Bronchial epithelial cell (primary cell): Measurements from ENCODE around the gene COL5A1. TPM values are rescaled to one million over a fixed set of nuclear protein-coding genes. Genes with fewer than 3 reads are reported as not detected.

Experiments used
- DNase-seq: peaks from one replicate; pipeline ENCODE4 v3.0.0-alpha.2; 2010; ENCODE audit warnings: low read depth
- FAIRE-seq: peaks from 2 replicates; lab custom pipeline; 2011; peaks lifted over from hg19 to GRCh38; lab: Jason Lieb, UNC
- H3K27me3 ChIP-seq: 2 replicates; pipeline ENCODE4 v1.5.1; 2011; ENCODE audit warnings: low read length; ENCODE audit not compliant: control insufficient read depth, insufficient read depth
- H3K36me3 ChIP-seq: 2 replicates; pipeline ENCODE4 v1.5.1; 2011; ENCODE audit warnings: low read length; ENCODE audit not compliant: control insufficient read depth, insufficient read depth
- H3K4me3 ChIP-seq: 2 replicates; pipeline ENCODE4 v1.5.1; 2011; ENCODE audit warnings: mild to moderate bottlenecking, low read depth, low read length, control low read depth
- total RNA-seq: library from RNA; depleted of rRNA; stranded (reverse); fragments of >200 nt; gene quantifications from 2 replicates; pipeline ENCODE4 v1.2.1, GENCODE V29; 2014
- TF ChIP-seq, protein P1 (sequence below): IDR thresholded peaks from 2 replicates; pipeline ENCODE4 v1.5.1; 2011; ENCODE audit warnings: mild to moderate bottlenecking, moderate library complexity, low read length, control low read depth, inconsistent platforms; ENCODE audit not compliant: insufficient read depth, severe bottlenecking

Gene COL5A1
- total RNA-seq, 1 donor from 2014 or later, result 6.3 TPM

- no peak overlapping the region for H3K4me3 ChIP-seq
- DNase-seq (no peak), FAIRE-seq (no peak)
- no peaks in the 10 kb centered on the region for H3K36me3 ChIP-seq
- TF ChIP-seq, protein P1, sequence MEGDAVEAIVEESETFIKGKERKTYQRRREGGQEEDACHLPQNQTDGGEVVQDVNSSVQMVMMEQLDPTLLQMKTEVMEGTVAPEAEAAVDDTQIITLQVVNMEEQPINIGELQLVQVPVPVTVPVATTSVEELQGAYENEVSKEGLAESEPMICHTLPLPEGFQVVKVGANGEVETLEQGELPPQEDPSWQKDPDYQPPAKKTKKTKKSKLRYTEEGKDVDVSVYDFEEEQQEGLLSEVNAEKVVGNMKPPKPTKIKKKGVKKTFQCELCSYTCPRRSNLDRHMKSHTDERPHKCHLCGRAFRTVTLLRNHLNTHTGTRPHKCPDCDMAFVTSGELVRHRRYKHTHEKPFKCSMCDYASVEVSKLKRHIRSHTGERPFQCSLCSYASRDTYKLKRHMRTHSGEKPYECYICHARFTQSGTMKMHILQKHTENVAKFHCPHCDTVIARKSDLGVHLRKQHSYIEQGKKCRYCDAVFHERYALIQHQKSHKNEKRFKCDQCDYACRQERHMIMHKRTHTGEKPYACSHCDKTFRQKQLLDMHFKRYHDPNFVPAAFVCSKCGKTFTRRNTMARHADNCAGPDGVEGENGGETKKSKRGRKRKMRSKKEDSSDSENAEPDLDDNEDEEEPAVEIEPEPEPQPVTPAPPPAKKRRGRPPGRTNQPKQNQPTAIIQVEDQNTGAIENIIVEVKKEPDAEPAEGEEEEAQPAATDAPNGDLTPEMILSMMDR, result no peak
- H3K27me3 ChIP-seq, result no peaks in the 10 kb centered on the region
Measured at GRCh38 chr9:134781591-134782302, 140.1 kb downstream of the COL5A1 start.

GRCh38 chr9:134782921-134783698 lies 141.5 kb downstream of the COL5A1 start:
- TF ChIP-seq, protein P1, result no peak
- H3K4me3 ChIP-seq, result no peak overlapping the region
- no peak for DNase-seq
- no peaks in the 10 kb centered on the region for H3K27me3 ChIP-seq
- no peak for FAIRE-seq
- no peaks in the 10 kb centered on the region for H3K36me3 ChIP-seq

- Histone ChIP-seq H3K27me3 (no peaks in the 10 kb centered on the region), H3K4me3 (no peak overlapping the region), H3K36me3 (no peaks in the 10 kb centered on the region)
- FAIRE-seq (no peak), DNase-seq (no peak)
- TF ChIP-seq, protein P1, result no peak
Measured at GRCh38 chr9:134783699-134784039, 142.1 kb downstream of the COL5A1 start.

DNA sequence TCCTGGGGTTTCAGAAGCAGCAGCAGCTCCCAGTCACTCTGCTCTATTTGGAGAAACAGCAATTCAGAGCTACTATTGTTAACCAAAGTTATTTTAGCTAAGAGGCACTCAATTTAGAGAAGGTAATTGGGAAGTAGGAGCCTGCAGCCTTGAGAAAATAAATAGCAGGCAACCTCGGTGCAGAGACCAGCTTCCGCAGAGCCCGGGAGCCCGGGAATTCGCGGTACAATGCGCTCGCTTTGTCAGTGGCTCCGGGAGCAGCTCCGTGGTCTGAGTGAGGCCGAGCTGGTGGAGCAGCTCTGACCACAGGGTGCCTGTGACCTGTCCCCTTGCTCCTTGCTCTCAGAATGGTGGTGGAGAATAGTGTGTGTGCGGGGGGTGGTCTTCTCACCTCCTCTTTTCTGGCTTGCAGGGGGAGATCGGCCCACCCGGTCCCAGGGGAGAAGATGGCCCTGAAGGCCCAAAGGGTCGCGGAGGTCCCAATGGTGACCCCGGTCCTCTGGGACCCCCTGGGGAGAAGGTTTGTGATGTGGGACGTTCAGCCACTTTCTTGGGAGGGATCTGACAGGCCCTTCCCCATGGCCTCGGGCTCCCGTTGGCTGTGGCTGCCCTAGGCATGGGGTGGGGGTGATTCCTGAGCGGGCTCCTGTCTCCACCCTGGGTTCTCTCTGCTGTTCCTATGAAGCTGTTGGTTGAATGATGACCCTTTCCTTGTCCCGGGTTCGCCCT lies 143.1 kb downstream of the COL5A1 start:
- H3K27me3 ChIP-seq, result no peaks in the 10 kb centered on the region
- no peaks in the 10 kb centered on the region for H3K36me3 ChIP-seq
- DNase-seq, result no peak
- TF ChIP-seq, protein P1, result no peak
- no peak overlapping the region for H3K4me3 ChIP-seq
- FAIRE-seq, result no peak

DNA sequence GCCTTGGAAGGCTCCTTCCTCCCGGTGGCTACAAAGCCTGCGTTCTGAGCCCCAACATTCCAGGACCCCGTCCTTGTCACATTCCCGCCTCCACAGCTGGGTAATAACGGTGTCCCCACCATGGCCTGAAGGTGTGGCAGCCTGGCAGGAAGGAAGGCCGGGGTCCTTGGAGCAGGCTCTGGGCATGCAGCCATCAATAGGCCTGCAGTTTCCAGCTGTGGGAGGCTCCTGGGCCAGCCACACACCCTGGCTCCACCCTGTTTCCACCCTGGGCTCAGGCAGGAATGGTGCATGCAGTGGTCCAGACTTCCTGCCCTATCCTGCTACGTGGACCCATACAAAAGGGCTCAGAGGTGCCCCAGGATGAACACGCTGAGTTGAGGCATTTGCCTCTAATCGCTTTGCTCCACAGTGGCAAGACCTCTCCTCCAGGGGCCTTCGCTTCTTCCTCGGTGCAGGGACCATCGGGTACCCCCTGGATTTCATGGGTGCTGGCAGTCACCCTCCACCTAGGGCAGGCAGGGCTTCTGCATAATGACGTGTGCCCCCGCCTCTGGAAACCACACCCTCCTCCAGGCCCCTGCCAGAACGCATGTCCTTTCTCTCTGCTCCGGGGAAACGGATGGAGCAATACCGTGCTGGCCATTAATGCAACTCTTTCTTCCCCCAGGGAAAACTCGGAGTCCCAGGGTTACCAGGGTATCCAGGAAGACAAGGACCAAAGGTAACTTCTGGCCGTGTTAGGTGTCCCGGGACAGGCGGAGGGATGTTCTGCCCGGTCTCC lies 143.9 kb downstream of the COL5A1 start:
- DNase-seq (no peak), FAIRE-seq (no peak)
- no peaks in the 10 kb centered on the region for H3K36me3 ChIP-seq
- H3K4me3 ChIP-seq, result no peak overlapping the region
- TF ChIP-seq, protein P1, result no peak
- no peaks in the 10 kb centered on the region for H3K27me3 ChIP-seq
